GM12875 (cell line): Measurements from ENCODE around the gene DHRS2.

Source experiments
- H3K4me3 ChIP-seq: one replicate; pipeline ENCODE4 v1.5.1; 2011; ENCODE audit warnings: low read depth, low read length, control low read depth
- TF ChIP-seq, protein P1 (sequence below): IDR thresholded peaks from 2 replicates; pipeline ENCODE4 v1.5.1; 2011; ENCODE audit warnings: low read depth, mild to moderate bottlenecking, control low read depth, inconsistent platforms, low read length, moderate library complexity, borderline replicate concordance; ENCODE audit not compliant: insufficient read depth

Gene DHRS2

GRCh38 chr14:23650506-23650905 lies 14.3 kb downstream of the DHRS2 start:
- H3K4me3 ChIP-seq = no peak overlapping the region
- TF ChIP-seq, protein P1, sequence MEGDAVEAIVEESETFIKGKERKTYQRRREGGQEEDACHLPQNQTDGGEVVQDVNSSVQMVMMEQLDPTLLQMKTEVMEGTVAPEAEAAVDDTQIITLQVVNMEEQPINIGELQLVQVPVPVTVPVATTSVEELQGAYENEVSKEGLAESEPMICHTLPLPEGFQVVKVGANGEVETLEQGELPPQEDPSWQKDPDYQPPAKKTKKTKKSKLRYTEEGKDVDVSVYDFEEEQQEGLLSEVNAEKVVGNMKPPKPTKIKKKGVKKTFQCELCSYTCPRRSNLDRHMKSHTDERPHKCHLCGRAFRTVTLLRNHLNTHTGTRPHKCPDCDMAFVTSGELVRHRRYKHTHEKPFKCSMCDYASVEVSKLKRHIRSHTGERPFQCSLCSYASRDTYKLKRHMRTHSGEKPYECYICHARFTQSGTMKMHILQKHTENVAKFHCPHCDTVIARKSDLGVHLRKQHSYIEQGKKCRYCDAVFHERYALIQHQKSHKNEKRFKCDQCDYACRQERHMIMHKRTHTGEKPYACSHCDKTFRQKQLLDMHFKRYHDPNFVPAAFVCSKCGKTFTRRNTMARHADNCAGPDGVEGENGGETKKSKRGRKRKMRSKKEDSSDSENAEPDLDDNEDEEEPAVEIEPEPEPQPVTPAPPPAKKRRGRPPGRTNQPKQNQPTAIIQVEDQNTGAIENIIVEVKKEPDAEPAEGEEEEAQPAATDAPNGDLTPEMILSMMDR = no peak

GRCh38 chr14:23653051-23653450 lies 16.9 kb downstream of the DHRS2 start:
- TF ChIP-seq, protein P1 = no peak
- H3K4me3 ChIP-seq = no peak overlapping the region

DNA sequence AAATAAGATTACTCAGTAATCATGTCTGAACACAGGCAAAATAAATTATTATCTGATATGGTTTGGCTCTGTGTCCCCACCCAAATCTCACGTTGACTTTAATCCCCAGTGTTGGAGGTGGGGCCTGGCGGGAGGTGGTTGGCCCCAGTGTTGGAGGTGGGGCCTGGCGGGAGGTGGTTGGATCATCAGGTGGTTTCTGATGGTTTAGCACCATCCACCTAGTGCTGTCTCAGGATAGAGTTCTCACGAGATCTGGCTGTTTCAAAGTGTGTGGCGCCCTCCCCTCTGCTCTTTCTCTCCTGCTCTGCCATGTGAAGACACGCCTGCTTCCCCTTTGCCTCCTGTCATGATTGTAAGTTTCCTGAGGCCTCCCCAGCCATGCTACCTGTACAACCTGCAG lies 18.1 kb downstream of the DHRS2 start:
- TF ChIP-seq, protein P1 = no peak
- H3K4me3 ChIP-seq = no peak overlapping the region

- TF ChIP-seq, protein P1 = no peak
- no peak overlapping the region for H3K4me3 ChIP-seq
These were observed 21.9 kb downstream of the DHRS2 start for GRCh38 chr14:23657959-23658470.

- no peak overlapping the region for H3K4me3 ChIP-seq
- TF ChIP-seq, protein P1 = no peak
These were observed 24.4 kb downstream of the DHRS2 start for GRCh38 chr14:23660290-23661226.

GRCh38 chr14:23661542-23661941 lies 25.4 kb downstream of the DHRS2 start:
- TF ChIP-seq, protein P1 = no peak
- no peak overlapping the region for H3K4me3 ChIP-seq

DNA sequence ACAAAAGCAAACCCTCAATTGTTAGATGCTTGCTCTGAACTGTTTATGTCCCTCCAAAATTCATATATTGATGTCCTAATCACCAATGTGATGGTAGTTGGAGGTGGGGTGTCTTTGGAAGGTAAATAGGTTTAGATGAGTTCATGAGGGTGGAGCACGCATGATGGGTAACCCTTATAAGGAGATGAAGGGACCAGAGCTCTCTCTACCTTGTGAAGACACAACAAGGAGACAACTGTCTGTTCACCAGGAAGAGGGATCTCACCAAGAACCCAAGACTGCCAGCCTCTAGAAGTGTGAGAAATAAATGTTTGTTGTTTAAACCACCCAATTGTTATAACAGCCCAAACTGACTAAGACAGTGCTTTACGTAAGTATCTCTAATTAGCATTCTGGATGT lies 27.0 kb downstream of the DHRS2 start:
- H3K4me3 ChIP-seq = no peak overlapping the region
- TF ChIP-seq, protein P1 = no peak
